Neuronal stem cell (in vitro differentiated cells): Measurements from ENCODE around the gene NDUFS7.
"Not testable (repeated sequence)": the region's sequence is repeated elsewhere in the genome, so short reads cannot be mapped to it uniquely, and the experiment has no call there.

ENCODE experiments used
- DNase-seq: peaks from one replicate; pipeline ENCODE4 v3.0.0-alpha.2; 2013; ENCODE audit warnings: low spot score
- H2AFZ ChIP-seq: one replicate; pipeline ENCODE4 v1.6.1; 2013; ENCODE audit warnings: mild to moderate bottlenecking, low read length, inconsistent platforms
- H2AK5ac ChIP-seq: 2 replicates; pipeline ENCODE4 v1.6.1; 2013; ENCODE audit warnings: low read depth, mild to moderate bottlenecking, inconsistent platforms, low read length, moderate library complexity, mixed read lengths
- H2BK120ac ChIP-seq: 2 replicates; pipeline ENCODE4 v1.6.1; 2013; ENCODE audit warnings: low read depth, mild to moderate bottlenecking, inconsistent platforms, low read length, moderate library complexity, mixed read lengths
- H2BK12ac ChIP-seq: one replicate; pipeline ENCODE4 v1.6.1; 2013; ENCODE audit warnings: low read length, inconsistent platforms
- H2BK15ac ChIP-seq: 2 replicates; pipeline ENCODE4 v1.6.1; 2013; ENCODE audit warnings: mild to moderate bottlenecking, low read length, inconsistent platforms, mixed read lengths
- H2BK5ac ChIP-seq: one replicate; pipeline ENCODE4 v1.6.1; 2013; ENCODE audit warnings: inconsistent platforms, mild to moderate bottlenecking, low read length, moderate library complexity
- H3K14ac ChIP-seq: one replicate; pipeline ENCODE4 v1.6.1; 2013; ENCODE audit warnings: low read length, inconsistent platforms
- H3K18ac ChIP-seq: 2 replicates; pipeline ENCODE4 v1.6.1; 2013; ENCODE audit warnings: low read length, inconsistent platforms
- H3K23ac ChIP-seq: 2 replicates; pipeline ENCODE4 v1.6.1; 2013; ENCODE audit warnings: low read depth, mild to moderate bottlenecking, mixed read lengths, low read length, inconsistent platforms; ENCODE audit not compliant: poor library complexity
- H3K27ac ChIP-seq: replicated peaks from 3 replicates; pipeline ENCODE4 v1.5.1; 2013; ENCODE audit warnings: low read length, inconsistent platforms
- H3K27me3 ChIP-seq, 3 experiments: 2 replicates each; pipeline ENCODE4 v1.6.1; 2013; ENCODE audit warnings: low read length in 3 of 3, mild to moderate bottlenecking in 2 of 3, inconsistent platforms in 1 of 3, low read depth in 1 of 3, mixed read lengths in 1 of 3, moderate library complexity in 1 of 3; ENCODE audit not compliant: control insufficient read depth in 3 of 3, insufficient read depth in 3 of 3
- H3K36me3 ChIP-seq, 2 donors: replicated peaks in 1 of 2; 2 replicates each; pipeline ENCODE4 v1.6.1; 2013; ENCODE audit warnings: low read length in 2 of 2; ENCODE audit not compliant: control insufficient read depth in 2 of 2, insufficient read depth in 2 of 2
- H3K4ac ChIP-seq: 2 replicates; pipeline ENCODE4 v1.6.1; 2013; ENCODE audit warnings: inconsistent platforms, mild to moderate bottlenecking, low read length, moderate library complexity
- H3K4me1 ChIP-seq, 2 donors: 1 replicate in 1 of 2; 2 replicates in 1 of 2; pipeline ENCODE4 v1.6.1; 2013; ENCODE audit warnings: low read length in 2 of 2, low read depth in 1 of 2; ENCODE audit not compliant: control insufficient read depth in 2 of 2, insufficient read depth in 1 of 2
- H3K4me2 ChIP-seq: one replicate; pipeline ENCODE4 v1.6.1; 2013; ENCODE audit warnings: mild to moderate bottlenecking, low read length, inconsistent platforms; ENCODE audit not compliant: insufficient read depth, poor library complexity, severe bottlenecking
- H3K4me3 ChIP-seq, 2 donors: 2 replicates each; pipeline ENCODE4 v1.5.1; 2013; ENCODE audit warnings: low read length in 2 of 2, mild to moderate bottlenecking in 2 of 2, inconsistent platforms in 1 of 2, moderate library complexity in 1 of 2
- H3K79me1 ChIP-seq: one replicate; pipeline ENCODE4 v1.6.1; 2013; ENCODE audit warnings: low read depth, mild to moderate bottlenecking, inconsistent platforms, low read length, moderate library complexity
- H3K9ac ChIP-seq: one replicate; pipeline ENCODE4 v1.6.1; 2013; ENCODE audit warnings: mild to moderate bottlenecking, low read depth, low read length, inconsistent platforms; ENCODE audit not compliant: poor library complexity
- H3K9me3 ChIP-seq, 2 donors: replicated peaks in 1 of 2; 2 replicates each; pipeline versions ENCODE3 to v1.6.1; 2013; ENCODE audit warnings: low read length in 2 of 2, mild to moderate bottlenecking in 2 of 2, inconsistent platforms in 1 of 2, low read depth in 1 of 2, mixed read lengths in 1 of 2, moderate library complexity in 1 of 2; ENCODE audit not compliant: control insufficient read depth in 2 of 2, insufficient read depth in 1 of 2
- H4K8ac ChIP-seq: one replicate; pipeline ENCODE4 v1.6.1; 2013; ENCODE audit warnings: low read depth, mild to moderate bottlenecking, inconsistent platforms, low read length, moderate library complexity
- H4K91ac ChIP-seq: one replicate; pipeline ENCODE4 v1.6.1; 2013; ENCODE audit warnings: low read length, low read depth, mild to moderate bottlenecking, inconsistent platforms; ENCODE audit not compliant: poor library complexity
- WGBS, 2 donors: extraction: QIAGEN DNeasy Blood & Tissue Kit; methylation state at CpG; one replicate each; pipeline ENCODE4 v1.1.7; 2013; ENCODE audit warnings: missing lambda C conversion rate in 2 of 2, mixed read lengths in 1 of 2; ENCODE audit not compliant: insufficient read length in 2 of 2, insufficient replicate concordance in 1 of 2; ENCODE audit errors: extremely low coverage in 2 of 2; 5-methylcytosine and 5-hydroxymethylcytosine counted together

Gene NDUFS7

DNA sequence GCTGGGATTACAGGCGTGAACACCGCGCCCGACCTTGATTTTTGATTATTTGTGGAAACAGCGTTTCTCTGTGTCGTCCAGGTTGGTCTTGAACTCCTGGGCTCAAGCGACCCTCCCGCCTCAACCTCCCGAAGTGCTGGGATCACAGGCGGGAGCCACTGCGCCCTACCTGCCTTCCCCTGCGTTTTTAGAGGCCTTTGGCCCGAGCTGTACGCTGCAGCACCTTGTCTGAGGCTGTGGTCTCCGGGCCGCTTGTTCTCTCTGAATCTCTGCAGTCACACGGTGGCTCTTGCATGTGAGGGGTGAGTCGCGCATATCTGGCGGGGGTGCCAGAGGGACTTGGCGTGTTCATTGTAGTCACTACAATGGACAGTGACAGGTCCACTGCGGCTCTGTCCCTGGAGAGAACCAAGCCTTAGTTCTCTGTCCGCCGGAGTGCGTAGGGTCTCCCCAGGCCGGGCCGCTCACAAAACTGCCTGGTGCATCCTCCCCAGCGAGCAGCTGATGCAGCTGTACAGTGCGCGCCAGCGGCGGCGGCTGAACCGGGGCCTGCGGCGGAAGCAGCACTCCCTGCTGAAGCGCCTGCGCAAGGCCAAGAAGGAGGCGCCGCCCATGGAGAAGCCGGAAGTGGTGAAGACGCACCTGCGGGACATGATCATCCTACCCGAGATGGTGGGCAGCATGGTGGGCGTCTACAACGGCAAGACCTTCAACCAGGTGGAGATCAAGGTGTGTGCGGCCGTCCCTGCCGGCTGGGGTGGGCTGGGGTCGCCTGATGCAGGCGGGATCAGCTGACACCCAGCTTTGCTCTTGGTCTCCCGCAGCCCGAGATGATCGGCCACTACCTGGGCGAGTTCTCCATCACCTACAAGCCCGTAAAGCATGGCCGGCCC is 56.1 kb downstream of the NDUFS7 start:
- H3K9me3 ChIP-seq, H2BK15ac ChIP-seq, DNase-seq, H2AFZ ChIP-seq, H3K27me3 ChIP-seq, H4K91ac ChIP-seq, H3K27ac ChIP-seq, H2BK120ac ChIP-seq, H2BK12ac ChIP-seq, H3K4me1 ChIP-seq, H3K4ac ChIP-seq, H2AK5ac ChIP-seq: not testable (repeated sequence)
- H3K4me2 ChIP-seq = peak overlapping the region; percentile 91
- H3K23ac ChIP-seq = peak overlapping the region; percentile 93
- peak overlapping the region; percentile 11 for H3K18ac ChIP-seq
- H3K9ac ChIP-seq = peak overlapping the region; percentile 72
- peaks cover 34 to 53% of the 10 kb centered on the region in 2 donors for H3K36me3 ChIP-seq
- WGBS, 2 donors = no CpG with 5 or more reads among the region's 57 CpGs
- peaks cover 21% of the 10 kb centered on the region for H3K79me1 ChIP-seq
- H3K14ac ChIP-seq = peak overlapping the region; percentile 9
- H3K4me3 ChIP-seq = peak overlapping the region; percentile 89 to 92
- H4K8ac ChIP-seq = peak overlapping the region; percentile 92
- peak overlapping the region; percentile 53 for H2BK5ac ChIP-seq

DNA sequence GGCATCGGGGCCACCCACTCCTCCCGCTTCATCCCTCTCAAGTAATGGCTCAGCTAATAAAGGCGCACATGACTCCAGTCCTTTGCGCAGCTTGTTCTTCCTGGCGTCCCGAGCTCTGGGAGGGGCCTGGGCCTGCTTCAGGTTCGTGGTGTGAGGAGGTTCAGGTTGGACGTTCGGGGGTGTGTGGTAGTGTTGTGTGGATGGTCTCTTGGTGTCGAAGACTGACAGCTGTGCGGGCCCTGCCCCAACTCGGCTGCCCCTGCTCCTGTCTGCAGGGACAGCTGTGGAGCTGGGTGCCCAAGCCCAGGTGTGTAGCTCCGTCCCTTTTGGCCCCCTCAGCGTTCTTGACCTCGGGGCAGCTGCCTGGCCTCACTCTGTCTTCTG is 56.7 kb downstream of the NDUFS7 start:
- H3K9ac ChIP-seq = peak overlapping the region; percentile 44
- no peak overlapping the region for H2AFZ ChIP-seq
- peak overlapping the region; percentile 93 for H3K23ac ChIP-seq
- H3K4me3 ChIP-seq = peak overlapping the region in 1 of 2 donors; percentile 6
- no peak overlapping the region for H3K27ac ChIP-seq
- no peak overlapping the region for H2BK120ac ChIP-seq
- H4K91ac ChIP-seq = no peak overlapping the region
- no peak overlapping the region for H3K4me2 ChIP-seq
- H3K9me3 ChIP-seq = peaks cover 0 to 2% of the 10 kb centered on the region in 2 donors
- H3K36me3 ChIP-seq = peaks cover 32 to 47% of the 10 kb centered on the region in 2 donors
- peak overlapping the region; percentile 73 for H2BK12ac ChIP-seq
- no peak overlapping the region for H4K8ac ChIP-seq
- H3K4me1 ChIP-seq = peaks cover 4 to 6% of the 10 kb centered on the region in 2 donors
- no peak overlapping the region for H2BK15ac ChIP-seq
- no peak for DNase-seq
- no peak overlapping the region for H3K4ac ChIP-seq
- peak overlapping the region; percentile 53 for H2BK5ac ChIP-seq
- H3K14ac ChIP-seq = peak overlapping the region; percentile 71
- WGBS, 2 donors = no CpG with 5 or more reads among the region's 15 CpGs
- peaks cover 21% of the 10 kb centered on the region for H3K79me1 ChIP-seq
- H3K27me3 ChIP-seq = no peaks in the 10 kb centered on the region
- no peak overlapping the region for H3K18ac ChIP-seq
- peak overlapping the region; percentile 40 for H2AK5ac ChIP-seq

DNA sequence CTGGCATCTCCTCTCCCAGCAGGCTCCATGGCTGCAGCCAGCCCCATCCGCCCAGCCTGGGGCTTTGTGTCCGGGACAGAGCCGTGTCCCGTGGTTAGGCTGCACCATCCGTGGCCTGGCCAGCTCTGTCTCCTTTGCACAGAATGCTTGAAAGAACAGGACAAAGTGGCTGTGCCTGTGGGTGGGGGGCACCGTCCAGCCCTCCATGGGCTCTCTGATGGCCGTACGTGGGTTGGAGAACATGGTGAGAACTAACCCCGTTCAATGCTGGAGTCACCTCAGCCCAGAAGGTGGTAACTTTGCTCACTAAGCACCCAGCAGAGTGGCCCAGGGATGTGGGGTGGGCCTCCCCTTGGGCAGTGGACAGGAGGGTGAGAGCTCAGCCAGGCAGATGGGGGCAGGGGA is 57.3 kb downstream of the NDUFS7 start:
- H3K18ac ChIP-seq = no peak overlapping the region

More for the DNA sequence above, 57.3 kb downstream of the NDUFS7 start:
- no peak for DNase-seq
- H3K4me1 ChIP-seq = peaks cover 4 to 6% of the 10 kb centered on the region in 2 donors
- peaks cover 30 to 43% of the 10 kb centered on the region in 2 donors for H3K36me3 ChIP-seq
- H3K27ac ChIP-seq = no peak overlapping the region
- no peak overlapping the region for H3K4me2 ChIP-seq
- peaks cover 21% of the 10 kb centered on the region for H3K79me1 ChIP-seq
- H3K4ac ChIP-seq = peak overlapping the region; percentile 76
- no peak overlapping the region for H4K91ac ChIP-seq
- H3K4me3 ChIP-seq = peak overlapping the region in 1 of 2 donors; percentile 24
- H3K14ac ChIP-seq = peak overlapping the region; percentile 56
- H2AFZ ChIP-seq = no peak overlapping the region
- H3K23ac ChIP-seq = peak overlapping the region; percentile 85
- peak overlapping the region; percentile 90 for H2BK12ac ChIP-seq
- no peak overlapping the region for H2BK120ac ChIP-seq
- H3K9me3 ChIP-seq = peaks cover 0 to 2% of the 10 kb centered on the region in 2 donors
- no CpG with 5 or more reads among the region's 9 CpGs for WGBS, 2 donors
- H4K8ac ChIP-seq = peak overlapping the region; percentile 17
- peak overlapping the region; percentile 53 for H2BK5ac ChIP-seq
- H3K27me3 ChIP-seq = no peaks in the 10 kb centered on the region
- H2BK15ac ChIP-seq = no peak overlapping the region
- peak overlapping the region; percentile 40 for H2AK5ac ChIP-seq
- peak overlapping the region; percentile 72 for H3K9ac ChIP-seq
